ENCODE results near the gene WWP2.

- TF ChIP-seq SIN3A (IDR thresholded peaks at IDR 0.05; ENCODE audit: borderline replicate concordance, insufficient read depth, low read length) (no peak), REST (IDR thresholded peaks at IDR 0.05; ENCODE audit: insufficient read depth in 1 of 2, low read depth in 2 of 2, low read length in 2 of 2) (no peak), POLR2AphosphoS5 (IDR thresholded peaks at IDR 0.05; ENCODE audit: low read depth, low read length) (no peak)
Measured at GRCh38 chr16:69747115-69747514, 15.0 kb upstream of the WWP2 start.

Measured in PFSK-1 (cell line).